Suppressor macrophage treated with lipopolysaccharide for 4 hours (primary cell): ENCODE data around the gene A1CF.
"Not testable (repeated sequence)": the region's sequence is repeated elsewhere in the genome, so short reads cannot be mapped to it uniquely, and the experiment has no call there.

ENCODE experiments used
- DNase-seq: peaks from one replicate; pipeline ENCODE4 v3.0.0-alpha.2; 2020

A1CF gene

GRCh38 chr10:50782017-50782416, 103.4 kb downstream of the A1CF start:
- DNase-seq: not testable (repeated sequence)

GRCh38 chr10:50780036-50780435, 105.4 kb downstream of the A1CF start:
- DNase-seq: peak; percentile 55

GRCh38 chr10:50774868-50775267, 110.6 kb downstream of the A1CF start:
- DNase-seq: not testable (repeated sequence)

- not testable (repeated sequence) for DNase-seq
Observed at GRCh38 chr10:50772042-50772441, 113.4 kb downstream of the A1CF start.

GRCh38 chr10:50766774-50767513, 118.5 kb downstream of the A1CF start:
- DNase-seq: not testable (repeated sequence)
